ENCODE data around the gene ZFAND3. TPM values are rescaled to one million over a fixed set of nuclear protein-coding genes. Genes with fewer than 3 reads are reported as not detected.

ZFAND3 gene
- total RNA-seq, 1 experiment from 2014 or later = 47.2 TPM

DNA sequence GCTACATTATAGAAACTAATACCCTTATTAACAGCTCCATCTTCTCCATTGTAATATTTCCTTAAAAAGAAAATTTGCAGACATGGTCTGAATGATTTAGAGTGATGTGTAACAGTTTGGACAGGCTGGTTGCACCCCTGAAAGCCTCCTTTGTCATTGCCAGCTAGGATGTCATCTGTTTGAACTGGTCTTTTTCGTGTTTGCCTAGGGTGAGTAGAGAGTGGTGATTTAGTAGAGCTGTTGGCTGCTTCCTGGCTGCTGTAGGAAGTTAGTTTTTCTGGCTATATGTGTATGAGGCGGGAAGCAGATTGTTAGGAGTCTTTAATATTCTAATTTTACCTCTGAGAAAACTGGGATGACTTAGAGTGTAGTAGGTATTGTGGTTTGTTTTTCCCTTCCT, 101.1 kb downstream of the ZFAND3 start (continued):
- TF ChIP-seq, protein P1, sequence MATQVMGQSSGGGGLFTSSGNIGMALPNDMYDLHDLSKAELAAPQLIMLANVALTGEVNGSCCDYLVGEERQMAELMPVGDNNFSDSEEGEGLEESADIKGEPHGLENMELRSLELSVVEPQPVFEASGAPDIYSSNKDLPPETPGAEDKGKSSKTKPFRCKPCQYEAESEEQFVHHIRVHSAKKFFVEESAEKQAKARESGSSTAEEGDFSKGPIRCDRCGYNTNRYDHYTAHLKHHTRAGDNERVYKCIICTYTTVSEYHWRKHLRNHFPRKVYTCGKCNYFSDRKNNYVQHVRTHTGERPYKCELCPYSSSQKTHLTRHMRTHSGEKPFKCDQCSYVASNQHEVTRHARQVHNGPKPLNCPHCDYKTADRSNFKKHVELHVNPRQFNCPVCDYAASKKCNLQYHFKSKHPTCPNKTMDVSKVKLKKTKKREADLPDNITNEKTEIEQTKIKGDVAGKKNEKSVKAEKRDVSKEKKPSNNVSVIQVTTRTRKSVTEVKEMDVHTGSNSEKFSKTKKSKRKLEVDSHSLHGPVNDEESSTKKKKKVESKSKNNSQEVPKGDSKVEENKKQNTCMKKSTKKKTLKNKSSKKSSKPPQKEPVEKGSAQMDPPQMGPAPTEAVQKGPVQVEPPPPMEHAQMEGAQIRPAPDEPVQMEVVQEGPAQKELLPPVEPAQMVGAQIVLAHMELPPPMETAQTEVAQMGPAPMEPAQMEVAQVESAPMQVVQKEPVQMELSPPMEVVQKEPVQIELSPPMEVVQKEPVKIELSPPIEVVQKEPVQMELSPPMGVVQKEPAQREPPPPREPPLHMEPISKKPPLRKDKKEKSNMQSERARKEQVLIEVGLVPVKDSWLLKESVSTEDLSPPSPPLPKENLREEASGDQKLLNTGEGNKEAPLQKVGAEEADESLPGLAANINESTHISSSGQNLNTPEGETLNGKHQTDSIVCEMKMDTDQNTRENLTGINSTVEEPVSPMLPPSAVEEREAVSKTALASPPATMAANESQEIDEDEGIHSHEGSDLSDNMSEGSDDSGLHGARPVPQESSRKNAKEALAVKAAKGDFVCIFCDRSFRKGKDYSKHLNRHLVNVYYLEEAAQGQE (IDR thresholded peaks at IDR 0.05; ENCODE audit: low read depth) = no peak
- TF ChIP-seq SP1 (IDR thresholded peaks at IDR 0.05; ENCODE audit: low read depth) (no peak), ZNF274 (IDR thresholded peaks at IDR 0.05; ENCODE audit: low read depth, low read length) (no peak), YY1 (IDR thresholded peaks at IDR 0.05; ENCODE audit: extremely low read depth, insufficient replicate concordance, low read depth, low read length) (no peak), ZFX (IDR thresholded peaks at IDR 0.05) (no peak), CEBPB (IDR thresholded peaks at IDR 0.05; ENCODE audit: low read depth) (no peak), FOSL1 (IDR thresholded peaks at IDR 0.05; ENCODE audit: low read depth) (no peak), SIN3A (IDR thresholded peaks at IDR 0.05; ENCODE audit: low read depth) (no peak), SRF (IDR thresholded peaks at IDR 0.05; ENCODE audit: low read depth) (no peak)

DNA sequence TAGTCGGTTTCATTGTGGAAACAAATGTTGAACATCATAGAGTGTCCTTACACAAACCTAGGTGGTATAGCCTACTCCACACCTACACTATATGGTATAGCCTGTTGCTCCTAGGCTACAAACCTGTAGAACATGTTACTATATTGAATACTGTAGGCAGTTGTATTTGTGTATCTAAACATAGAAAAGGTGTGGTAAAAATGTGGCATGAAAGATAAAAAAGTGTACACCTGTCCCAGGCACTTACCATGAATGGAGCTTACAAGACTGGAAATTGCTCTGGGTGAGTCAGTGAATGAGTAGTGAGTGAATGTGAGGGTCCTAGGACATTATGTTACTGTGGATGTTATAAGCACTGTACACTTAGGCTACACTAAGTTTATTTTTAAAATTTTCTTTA, 103.0 kb downstream of the ZFAND3 start:
- H3K4me1 ChIP-seq (ENCODE audit: control insufficient read depth in 1 of 2, insufficient read depth in 2 of 2, low read length in 2 of 2) = no peaks in the 10 kb centered on the region
- RAD21 ChIA-PET (ENCODE audit: low non-redundant PET in 1 of 2, low total read pairs in 2 of 2, uncharacterized antibody in 2 of 2, unreplicated experiment in 2 of 2) = no interaction called here
- ATAC-seq (no peak), DNase-seq (ENCODE audit: low read depth, low spot score) (no peak)
- no TSS peak for BruUV-seq (replicated peaks)
- no peak overlapping the region for H2AFZ ChIP-seq (ENCODE audit: low read depth, low read length, poor library complexity, severe bottlenecking)
- H3K9me2 ChIP-seq (ENCODE audit: insufficient read depth) = no peaks in the 10 kb centered on the region
- intact Hi-C loops (cut with micrococcal nuclease) = no loop called here
- H3K79me2 ChIP-seq (ENCODE audit: insufficient read depth, low read length) = peaks cover 58% of the 10 kb centered on the region
- no peak overlapping the region for H3K4me2 ChIP-seq (ENCODE audit: low read length)
- H3K9ac ChIP-seq (ENCODE audit: low read length) = no peak overlapping the region
- H4K20me1 ChIP-seq (ENCODE audit: insufficient read depth) = no peaks in the 10 kb centered on the region
- no peaks in the 10 kb centered on the region for H3K9me3 ChIP-seq (ENCODE audit: control insufficient read depth in 1 of 2, insufficient read depth in 1 of 2, low read depth in 1 of 2, low read length in 2 of 2)
- TF ChIP-seq YY1 (IDR thresholded peaks at IDR 0.05; ENCODE audit: extremely low read depth, insufficient replicate concordance, low read depth, low read length) (no peak), CBX3 (IDR thresholded peaks at IDR 0.05; ENCODE audit: low read depth) (no peak), EGR1 (IDR thresholded peaks at IDR 0.05; ENCODE audit: low read depth) (no peak), SIN3A (IDR thresholded peaks at IDR 0.05; ENCODE audit: low read depth) (no peak), ZFX (IDR thresholded peaks at IDR 0.05) (no peak)
- no peak overlapping the region for H3K27ac ChIP-seq (ENCODE audit: low read depth, low read length)
- CTCF ChIA-PET = no interaction called here
- H3K36me3 ChIP-seq (ENCODE audit: control insufficient read depth in 1 of 2, insufficient read depth in 2 of 2, low read length in 2 of 2) = no peaks in the 10 kb centered on the region
- no peaks in the 10 kb centered on the region for H3K27me3 ChIP-seq (ENCODE audit: insufficient read depth, low read length)
- no peak overlapping the region for H3K4me3 ChIP-seq (replicated peaks in 1 of 2; ENCODE audit: low read depth in 1 of 2, low read length in 2 of 2)
- POLR2A ChIA-PET = no interaction called here
